Pancreas (tissue), 10 donors: Measurements from ENCODE around the gene REXO4. TPM values are rescaled to one million over a fixed set of nuclear protein-coding genes. Genes with fewer than 3 reads are reported as not detected.
"Not testable (repeated sequence)": the region's sequence is repeated elsewhere in the genome, so short reads cannot be mapped to it uniquely, and the experiment has no call there.

Experiments used
- ATAC-seq, 4 donors: fragments of 200-7000 bp; cut with Tn5 transposase; one replicate each; pipeline versions ENCODE4 v1.8.0 to v1.9.1; 2020; ENCODE audit warnings: mild to moderate bottlenecking in 4 of 4, moderate library complexity in 4 of 4
- DNase-seq, 6 donors: peaks; one replicate each; pipeline ENCODE4 v3.0.0-alpha.2; 2020
- FAIRE-seq: peaks from 2 replicates; lab custom pipeline; 2012; peaks lifted over from hg19 to GRCh38; lab: Jason Lieb, UNC
- H3K27ac ChIP-seq, 4 donors: fragments of 200-600 bp; sonication (generic); 1 replicate in 3 of 4; 2 replicates in 1 of 4; pipeline versions ENCODE4 v1.5.0 to v1.8.0; 2020
- H3K27me3 ChIP-seq, 4 donors: fragments of 200-600 bp; one replicate each; pipeline ENCODE4 v1.8.0; 2021
- H3K36me3 ChIP-seq, 3 donors: fragments of 200-600 bp; sonication (generic) in 1 of 3; one replicate each; pipeline versions ENCODE4 v1.5.0 to v1.8.0; 2020 to 2021
- H3K4me1 ChIP-seq, 3 donors: fragments of 200-600 bp; one replicate each; pipeline ENCODE4 v1.8.0; 2021
- H3K4me3 ChIP-seq, 4 donors: fragments of 200-600 bp; sonication (generic) in 2 of 4; one replicate each; pipeline versions ENCODE4 v1.5.0 to v1.8.0; 2020 to 2021
- H3K9me3 ChIP-seq, 4 donors: fragments of 200-600 bp; one replicate each; pipeline ENCODE4 v1.8.0; 2021
- CTCF ChIP-seq, 4 donors: fragments of 200-600 bp; sonication (generic) in 3 of 4; IDR thresholded peaks; one replicate each; pipeline versions ENCODE4 v1.5.0 to v1.8.0; 2021; ENCODE audit warnings: antibody characterized with exemption in 4 of 4
- WGBS, 2 donors: extraction: QIAGEN DNeasy Blood & Tissue Kit; methylation state at CpG; one replicate each; pipeline ENCODE4 v1.1.7; 2013; 5-methylcytosine and 5-hydroxymethylcytosine counted together
- intact Hi-C, 3 donors: fragments of 100-400 bp; cut with DNase I; formaldehyde crosslinking; loops; one replicate each; pipeline versions ENCODE4 v1.11.1 to v1.14.2; 2022
- polyA plus RNA-seq, 2 donors: library from polyadenylated mRNA; stranded (reverse); fragments of 200-250 nt; gene quantifications; one replicate each; pipeline ENCODE4 v1.2.3, GENCODE V29; 2013
- total RNA-seq, 6 donors: library from RNA; stranded (reverse); fragmentation: NEBNext Ultra II Directional in 4 of 6; extraction: Animal tissue kit (Norgen Biotek cat#: 25700) in 4 of 6; gene quantifications; one replicate each; pipeline versions ENCODE4 v1.2.1 to v1.2.4, GENCODE V29; 2021 to 2023
- donor health status: healthy with polysubstance abuse.
- donor health status: DM: no; HTN: no; CAD: no; lungs with moderate emphysema.
- donor health status: DM: no; HTN: no; CAD: no.
- donor health status: control.
- donor health status: control.
- donor health status: Bipolar disorder and iron deficiency.
- donor health status: DM: yes; HTN: yes; CAD: no.
- donor health status: DM: no; HTN: no; CAD: no.
- donor health status: DM: no; HTN: no; CAD: no.
- donor health status: DM: yes; HTN: yes; CAD: no.

REXO4 gene
- total and polyA plus RNA-seq, 8 donors: 10.0 to 16.3 (median 13.1) TPM

DNA sequence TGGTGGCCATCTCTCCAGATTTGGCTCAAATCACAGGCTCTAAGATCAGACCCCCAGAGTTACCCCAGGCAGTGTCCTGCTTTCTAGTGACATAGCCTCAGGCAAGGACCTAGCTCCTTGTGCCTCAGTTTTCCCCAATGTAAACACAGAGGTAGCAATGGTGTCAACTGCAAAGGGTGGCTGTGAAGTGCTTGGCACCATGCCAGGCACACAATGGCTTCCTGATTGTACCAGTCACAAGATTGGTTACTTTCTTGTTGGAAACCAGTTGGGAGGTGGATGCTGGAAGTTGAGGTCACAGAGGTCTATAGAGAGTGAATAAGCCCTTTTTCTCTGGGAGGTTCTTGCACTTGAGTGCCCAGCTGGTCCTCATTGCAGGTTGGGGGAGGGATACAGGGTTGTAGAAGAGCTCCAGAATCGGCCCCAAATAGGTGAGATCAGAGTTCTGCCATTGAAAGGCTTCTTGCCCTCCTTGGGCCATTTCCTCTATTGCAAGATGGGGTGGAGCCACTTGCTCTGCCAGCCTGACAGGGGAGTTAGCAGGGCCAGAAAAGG is 39.3 kb downstream of the REXO4 start:
- FAIRE-seq: no peak
- Histone ChIP-seq H3K27ac (no peak overlapping the region), H3K4me3 (no peak overlapping the region), H3K36me3 (no peaks in the 10 kb centered on the region), H3K27me3 (no peaks in the 10 kb centered on the region), H3K9me3 (no peaks in the 10 kb centered on the region), H3K4me1 (peaks cover 0 to 16% (median 11%) of the 10 kb centered on the region in 3 donors)
- WGBS, 2 donors: 68 to 88% methylated on average over 1 of the region's 1 CpG
- peak in 1 of 6 donors; percentile 23 for DNase-seq
- ATAC-seq: no peak
- intact Hi-C loops: no loop called here
- TF ChIP-seq CTCF (IDR thresholded peaks at IDR 0.05): no peak

- ATAC-seq (no peak), DNase-seq (peak in 1 of 6 donors; percentile 28), FAIRE-seq (no peak)
- Histone ChIP-seq H3K36me3 (no peaks in the 10 kb centered on the region), H3K4me3 (no peak overlapping the region), H3K4me1 (peaks cover 4 to 23% (median 11%) of the 10 kb centered on the region in 3 donors), H3K27ac (no peak overlapping the region), H3K9me3 (no peaks in the 10 kb centered on the region), H3K27me3 (no peaks in the 10 kb centered on the region)
- 61 to 64% methylated on average over 6 of the region's 6 CpGs for WGBS, 2 donors
- intact Hi-C loops: no loop called here
- no peak for TF ChIP-seq CTCF (IDR thresholded peaks at IDR 0.05)
Measured at GRCh38 chr9:133377721-133378216, 40.0 kb downstream of the REXO4 start.

DNA sequence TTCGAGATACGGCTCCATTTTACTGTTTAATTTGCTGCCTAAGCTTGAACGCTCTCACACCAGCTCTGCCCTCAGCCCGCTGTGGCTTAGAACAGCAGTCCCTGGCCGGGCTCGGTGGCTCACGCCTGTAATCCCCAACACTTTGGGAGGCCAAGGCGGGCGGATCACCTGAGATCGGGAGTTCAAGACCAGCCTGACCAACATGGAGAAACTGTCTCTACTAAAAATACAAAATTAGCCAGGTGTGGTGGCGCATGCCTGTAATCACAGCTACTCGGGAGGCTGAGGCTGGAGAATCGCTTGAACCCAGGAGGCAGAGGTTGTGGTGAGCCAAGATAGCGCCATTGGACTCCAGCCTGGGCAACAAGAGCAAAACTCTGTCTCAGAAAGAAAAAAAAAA is 40.5 kb downstream of the REXO4 start:
- peak in 1 of 6 donors; percentile 19 for DNase-seq
- H3K27me3 ChIP-seq, ATAC-seq, H3K27ac ChIP-seq, H3K36me3 ChIP-seq, intact Hi-C loops, FAIRE-seq, H3K4me3 ChIP-seq, H3K9me3 ChIP-seq: not testable (repeated sequence)
- 83 to 86% methylated on average over 14 of the region's 14 CpGs for WGBS, 2 donors
- peaks cover 9 to 28% (median 13%) of the 10 kb centered on the region in 3 donors for H3K4me1 ChIP-seq

- no peaks in the 10 kb centered on the region for H3K27me3 ChIP-seq
- 0% methylated on average over 86 to 120 of the region's 120 CpGs for WGBS, 2 donors
- FAIRE-seq: no peak
- peak; percentile 94 to 99 (median 98) for DNase-seq
- H3K36me3 ChIP-seq: no peaks in the 10 kb centered on the region
- peak within 1 kb of the TSS; percentile 93 to 98 (median 95) for H3K27ac ChIP-seq
- ATAC-seq: peak; percentile 92 to 94 (median 92)
- intact Hi-C loops: no loop called here
- peaks cover 22 to 41% (median 26%) of the 10 kb centered on the region in 3 donors for H3K4me1 ChIP-seq
- no peak for TF ChIP-seq CTCF (IDR thresholded peaks at IDR 0.05)
- H3K4me3 ChIP-seq: peak within 1 kb of the TSS; percentile 75 to 100 (median 98)
- no peaks in the 10 kb centered on the region for H3K9me3 ChIP-seq
Measured at GRCh38 chr9:133375724-133376654, 41.8 kb downstream of the REXO4 start, which contains the start of the genes STKLD1 and SURF4. TSS of gene STKLD1 (plus strand) at chr9:133376366. CDS start at chr9:133376474, 108 bp downstream. TSS of gene SURF4 (minus strand) at chr9:133376060. CDS start at chr9:133375969, 91 bp downstream.

GRCh38 chr9:133375116-133375723 is 42.6 kb downstream of the REXO4 start:
- H3K9me3 ChIP-seq: no peaks in the 10 kb centered on the region
- intact Hi-C loops: no loop called here
- peak overlapping the region; percentile 93 to 98 (median 95) for H3K27ac ChIP-seq
- no peak for TF ChIP-seq CTCF (IDR thresholded peaks at IDR 0.05)
- DNase-seq (peak in 5 of 6 donors; percentile 50 to 82 (median 56)), FAIRE-seq (no peak), ATAC-seq (peak; percentile 19 to 42 (median 41))
- H3K27me3 ChIP-seq: no peaks in the 10 kb centered on the region
- no peaks in the 10 kb centered on the region for H3K36me3 ChIP-seq
- WGBS, 2 donors: 0 to 1% methylated on average over 27 to 39 of the region's 39 CpGs
- H3K4me3 ChIP-seq: peak overlapping the region; percentile 75 to 100 (median 98)
- peaks cover 23 to 49% (median 33%) of the 10 kb centered on the region in 3 donors for H3K4me1 ChIP-seq
